Prostate gland (tissue), 2 donors: Measurements from ENCODE around the gene FIGN. TPM values are rescaled to one million over a fixed set of nuclear protein-coding genes. Genes with fewer than 3 reads are reported as not detected.

Experiments used
- DNase-seq: peaks from one replicate; pipeline ENCODE4 v3.0.0-alpha.2; 2019; ENCODE audit warnings: low spot score
- H3K27ac ChIP-seq, 2 donors: fragments of 200-600 bp; sonication (generic); 2 replicates each; pipeline ENCODE4 v1.5.1; 2017 to 2019
- H3K27me3 ChIP-seq: fragments of 200-600 bp; sonication (generic); replicated peaks from 2 replicates; pipeline ENCODE4 v1.5.1; 2019; ENCODE audit not compliant: insufficient read depth
- H3K36me3 ChIP-seq, 2 donors: fragments of 200-600 bp; sonication (generic); 1 replicate in 1 of 2; 2 replicates in 1 of 2; pipeline versions ENCODE4 v1.5.1 to v1.8.1; 2017 to 2019
- H3K4me1 ChIP-seq: fragments of 200-600 bp; sonication (generic); replicated peaks from 2 replicates; pipeline ENCODE4 v1.5.1; 2019
- H3K4me3 ChIP-seq, 2 donors: fragments of 200-600 bp; sonication (generic); 2 replicates each; pipeline ENCODE4 v1.5.1; 2017 to 2019
- H3K9me3 ChIP-seq: fragments of 200-600 bp; sonication (generic); 2 replicates; pipeline ENCODE4 v1.5.1; 2017
- POLR2A ChIP-seq: fragments of 450-650 bp; IDR thresholded peaks from one replicate; pipeline ENCODE4 v1.6.1; 2016; ENCODE audit warnings: antibody characterized with exemption, mild to moderate bottlenecking
- POLR2AphosphoS5 ChIP-seq: sonication (generic); formaldehyde crosslinking; IDR thresholded peaks from one replicate; pipeline ENCODE4 v1.6.1; 2017; ENCODE audit warnings: antibody characterized with exemption
- WGBS: methylation state at CpG from one replicate; pipeline ENCODE4 v1.1.5; 2018; 5-methylcytosine and 5-hydroxymethylcytosine counted together
- intact Hi-C: fragments of 100-400 bp; cut with DNase I; formaldehyde crosslinking; loops from one replicate; pipeline ENCODE4 v1.14.2; 2022
- total RNA-seq, 2 donors: library from RNA; depleted of rRNA; stranded (reverse); fragments of >200 nt; gene quantifications; one replicate each; pipeline ENCODE4 v1.1.0, GENCODE V29; 2016
- TF ChIP-seq, protein P1 (sequence below), 4 experiments: fragments of 200-600 bp in 2 of 4; fragments of 450-650 bp in 2 of 4; sonication (generic) in 2 of 4; IDR thresholded peaks; 1 replicate in 3 of 4; 2 replicates in 1 of 4; pipeline ENCODE4 v1.5.1; 2016 to 2019; ENCODE audit warnings: antibody characterized with exemption in 4 of 4, mild to moderate bottlenecking in 2 of 4, moderate library complexity in 2 of 4

The FIGN gene
- total RNA-seq, 2 donors from 2014 or later = 3.6 to 4.3 TPM

DNA sequence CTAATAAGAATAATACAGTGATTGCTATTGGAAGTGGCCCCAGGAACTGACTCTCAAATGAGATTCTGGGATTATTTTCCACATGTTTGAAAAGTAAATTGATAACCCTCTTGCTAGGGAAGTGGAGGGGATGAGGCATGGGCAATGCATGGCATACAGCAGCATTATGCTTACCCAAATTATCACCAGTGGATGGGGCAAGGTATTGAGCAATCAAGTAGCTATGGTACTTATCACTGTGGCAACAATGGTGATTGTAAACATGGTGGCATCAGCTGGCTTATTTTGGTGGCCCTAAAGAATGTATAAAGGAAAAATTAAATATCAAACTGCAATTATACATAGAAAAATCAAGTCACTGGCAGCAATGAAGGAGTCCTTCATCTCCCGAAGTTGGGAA lies 155.1 kb downstream of the FIGN start:
- no peak for TF ChIP-seq POLR2A
- TF ChIP-seq, protein P1, sequence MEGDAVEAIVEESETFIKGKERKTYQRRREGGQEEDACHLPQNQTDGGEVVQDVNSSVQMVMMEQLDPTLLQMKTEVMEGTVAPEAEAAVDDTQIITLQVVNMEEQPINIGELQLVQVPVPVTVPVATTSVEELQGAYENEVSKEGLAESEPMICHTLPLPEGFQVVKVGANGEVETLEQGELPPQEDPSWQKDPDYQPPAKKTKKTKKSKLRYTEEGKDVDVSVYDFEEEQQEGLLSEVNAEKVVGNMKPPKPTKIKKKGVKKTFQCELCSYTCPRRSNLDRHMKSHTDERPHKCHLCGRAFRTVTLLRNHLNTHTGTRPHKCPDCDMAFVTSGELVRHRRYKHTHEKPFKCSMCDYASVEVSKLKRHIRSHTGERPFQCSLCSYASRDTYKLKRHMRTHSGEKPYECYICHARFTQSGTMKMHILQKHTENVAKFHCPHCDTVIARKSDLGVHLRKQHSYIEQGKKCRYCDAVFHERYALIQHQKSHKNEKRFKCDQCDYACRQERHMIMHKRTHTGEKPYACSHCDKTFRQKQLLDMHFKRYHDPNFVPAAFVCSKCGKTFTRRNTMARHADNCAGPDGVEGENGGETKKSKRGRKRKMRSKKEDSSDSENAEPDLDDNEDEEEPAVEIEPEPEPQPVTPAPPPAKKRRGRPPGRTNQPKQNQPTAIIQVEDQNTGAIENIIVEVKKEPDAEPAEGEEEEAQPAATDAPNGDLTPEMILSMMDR (IDR thresholded peaks at IDR 0.05) = no peak
- no peak for TF ChIP-seq POLR2AphosphoS5
- H3K27ac ChIP-seq = no peak overlapping the region
- intact Hi-C loops = no loop called here

DNA sequence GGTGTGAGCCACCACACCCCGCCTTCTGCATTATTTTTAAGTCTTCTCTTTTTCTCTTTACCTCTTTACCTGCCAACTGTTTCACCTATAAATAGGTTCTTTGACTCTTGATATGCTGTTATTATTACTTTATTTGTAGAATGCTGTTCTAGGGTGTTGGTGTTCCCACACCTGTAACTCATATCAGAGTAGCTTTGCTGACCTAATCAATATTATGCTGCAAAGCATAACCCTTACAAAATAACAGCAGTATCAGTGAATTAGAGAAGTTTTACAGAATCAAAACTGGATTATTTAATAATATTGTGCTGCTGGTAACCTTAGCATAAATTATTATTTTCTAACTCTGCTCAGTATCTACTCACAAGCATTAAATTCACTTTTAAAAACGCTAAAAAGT lies 161.5 kb downstream of the FIGN start:
- Histone ChIP-seq H3K27me3 (no peaks in the 10 kb centered on the region), H3K27ac (no peak overlapping the region), H3K4me3 (no peak overlapping the region), H3K36me3 (no peaks in the 10 kb centered on the region), H3K4me1 (no peaks in the 10 kb centered on the region), H3K9me3 (no peaks in the 10 kb centered on the region)
- intact Hi-C loops = no loop called here
- DNase-seq = no peak
- TF ChIP-seq, protein P1 (IDR thresholded peaks at IDR 0.05) = no peak
- TF ChIP-seq POLR2AphosphoS5 = no peak
- no peak for TF ChIP-seq POLR2A
- 67% methylated on average over 2 of the region's 2 CpGs for WGBS

More for the DNA sequence above, 155.1 kb downstream of the FIGN start:
- DNase-seq = no peak
- WGBS = 95% methylated on average over 1 of the region's 1 CpG
- no peaks in the 10 kb centered on the region for H3K27me3 ChIP-seq
- no peaks in the 10 kb centered on the region for H3K36me3 ChIP-seq
- no peak overlapping the region for H3K4me3 ChIP-seq
- no peaks in the 10 kb centered on the region for H3K9me3 ChIP-seq
- no peaks in the 10 kb centered on the region for H3K4me1 ChIP-seq

DNA sequence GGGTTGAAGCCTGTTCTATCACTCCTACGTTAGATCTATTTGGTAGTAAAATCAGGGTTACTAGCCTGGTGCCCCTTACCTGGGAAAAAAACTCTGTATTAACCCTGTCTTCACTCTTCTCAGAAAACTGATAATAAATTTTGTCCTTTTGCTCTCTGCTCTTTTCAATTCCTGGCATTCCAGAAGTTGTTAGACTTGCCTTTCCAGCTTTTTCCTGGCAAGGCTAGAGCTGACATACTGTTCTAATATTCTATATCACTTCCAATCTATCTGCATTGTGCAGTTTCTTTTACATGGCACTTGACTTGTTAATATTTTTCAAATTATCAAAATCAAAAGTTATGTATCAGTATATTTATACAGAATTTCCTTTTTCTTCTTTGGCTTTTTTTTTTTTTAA lies 162.2 kb downstream of the FIGN start:
- H3K4me1 ChIP-seq = no peaks in the 10 kb centered on the region
- 50% methylated on average over 1 of the region's 1 CpG for WGBS
- no peak overlapping the region for H3K27ac ChIP-seq
- H3K27me3 ChIP-seq = no peaks in the 10 kb centered on the region
- DNase-seq = no peak
- intact Hi-C loops = no loop called here
- H3K36me3 ChIP-seq = no peaks in the 10 kb centered on the region
- TF ChIP-seq POLR2AphosphoS5 = no peak
- no peak overlapping the region for H3K4me3 ChIP-seq
- no peaks in the 10 kb centered on the region for H3K9me3 ChIP-seq

DNA sequence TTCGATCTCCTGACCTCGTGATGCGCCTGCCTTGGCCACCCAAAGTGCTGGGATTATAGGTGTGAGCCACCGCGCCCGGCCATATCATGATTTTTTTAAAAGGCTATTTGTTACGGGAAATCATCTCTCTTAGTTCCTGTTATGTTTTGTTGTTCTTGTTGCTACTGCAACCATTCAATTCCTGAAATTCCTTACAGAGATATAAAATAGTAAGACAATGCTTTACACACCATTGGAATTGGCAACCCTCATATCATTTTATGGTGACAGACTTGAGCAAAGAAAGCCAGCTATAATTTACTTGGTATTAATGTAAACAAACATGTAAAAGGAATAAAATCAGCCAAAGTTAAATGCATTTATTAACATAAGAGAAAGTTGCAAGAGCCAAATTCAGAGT lies 163.0 kb downstream of the FIGN start:
- Histone ChIP-seq H3K4me1 (no peaks in the 10 kb centered on the region), H3K27me3 (no peaks in the 10 kb centered on the region), H3K4me3 (no peak overlapping the region), H3K36me3 (no peaks in the 10 kb centered on the region), H3K27ac (no peak overlapping the region), H3K9me3 (no peaks in the 10 kb centered on the region)
- intact Hi-C loops = no loop called here
- DNase-seq = no peak
- TF ChIP-seq POLR2AphosphoS5 (no peak), POLR2A (no peak)
- TF ChIP-seq, protein P1 (IDR thresholded peaks at IDR 0.05) = no peak
- 98% methylated on average over 7 of the region's 7 CpGs for WGBS

DNA sequence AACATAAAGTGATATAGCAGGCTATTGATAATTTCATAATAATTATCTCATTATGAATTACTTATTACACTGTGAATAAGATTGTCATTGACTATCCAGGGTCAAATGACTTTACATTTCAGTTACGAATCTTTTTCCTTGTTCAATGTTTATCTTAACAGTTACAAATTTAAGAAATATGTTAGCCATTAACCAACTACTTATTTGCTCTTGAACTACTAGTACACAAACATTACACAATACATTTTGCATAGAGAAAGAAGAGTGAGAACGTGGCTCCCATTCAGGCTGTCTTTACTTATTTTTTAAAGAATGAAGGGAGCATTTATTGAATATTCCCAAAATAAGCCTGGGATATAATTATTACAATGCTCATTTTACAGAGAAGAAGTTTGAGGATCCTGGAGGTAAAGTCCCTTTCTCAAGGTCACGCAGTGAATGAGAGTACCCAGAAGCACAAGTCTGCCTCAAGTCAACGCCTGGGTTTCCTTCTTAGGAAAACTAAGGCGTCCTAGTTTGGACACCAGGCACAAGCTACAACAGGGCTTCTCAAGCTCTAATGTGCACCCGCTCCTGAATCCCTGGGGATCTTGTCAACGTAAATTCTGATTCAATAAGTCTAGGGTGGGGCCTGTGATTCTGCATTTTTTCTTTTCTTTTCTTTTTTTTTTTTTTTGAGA lies 164.2 kb downstream of the FIGN start:
- intact Hi-C loops = no loop called here
- Histone ChIP-seq H3K36me3 (no peaks in the 10 kb centered on the region), H3K9me3 (no peaks in the 10 kb centered on the region), H3K4me3 (no peak overlapping the region), H3K27me3 (no peaks in the 10 kb centered on the region), H3K4me1 (no peaks in the 10 kb centered on the region), H3K27ac (no peak overlapping the region)
- WGBS = 73% methylated on average over 7 of the region's 7 CpGs
- TF ChIP-seq POLR2A (no peak), POLR2AphosphoS5 (no peak)
- TF ChIP-seq, protein P1 (IDR thresholded peaks at IDR 0.05) = no peak
- no peak for DNase-seq
